GM12878 (cell line): ENCODE data around the gene ANGPTL2. TPM values are rescaled to one million over a fixed set of nuclear protein-coding genes. Genes with fewer than 3 reads are reported as not detected.

ENCODE experiments used
- ATAC-seq: fragments of 200-7000 bp; cut with Tn5 transposase; 3 replicates; pipeline ENCODE4 v1.9.1; 2020; ENCODE audit warnings: mild to moderate bottlenecking, moderate library complexity
- BruUV-seq: library from RNA; stranded (reverse); fragments of 400-500 nt; replicated peaks from 2 replicates; lab custom pipeline; 2021; lab: Mats Ljungman, UMichigan
- CTCF ChIA-PET: fragments of 300-600 bp; sonication (Branson Sonifier 250); formaldehyde crosslinking; extraction: SDS; loops from one replicate; lab custom pipeline; 2021; ENCODE audit warnings: inconsistent platforms; lab: Yijun Ruan, JAX
- POLR2A ChIA-PET: fragments of 350-600 bp; formaldehyde crosslinking; extraction: SDS; loops from one replicate; lab custom pipeline; 2021; ENCODE audit warnings: inconsistent platforms; lab: Charles Lee
- RAD21 ChIA-PET: fragments of 300-600 bp; sonication (Branson Sonifier 250); formaldehyde crosslinking; loops from one replicate; lab custom pipeline; 2023; ENCODE audit warnings: antibody characterized with exemption; ENCODE audit not compliant: unreplicated experiment; lab: Charles Lee
- SMC1A ChIA-PET: fragments of 300-600 bp; sonication (Branson Sonifier 250); formaldehyde crosslinking; loops from one replicate; lab custom pipeline; 2023; ENCODE audit not compliant: unreplicated experiment, uncharacterized antibody; lab: Charles Lee
- DNase-seq: peaks from one replicate; pipeline ENCODE4 v3.0.0-alpha.2; 2011; ENCODE audit warnings: low read depth, low spot score
- FAIRE-seq: peaks from 3 replicates; lab custom pipeline; 2011; peaks lifted over from hg19 to GRCh38; lab: Jason Lieb, UNC
- H2AFZ ChIP-seq: 2 replicates; pipeline ENCODE4 v1.6.0; 2011; ENCODE audit warnings: low read depth, low read length, control low read depth; ENCODE audit not compliant: control insufficient read depth
- H3K27ac ChIP-seq: 2 replicates; pipeline ENCODE4 v1.5.1; 2011; ENCODE audit warnings: control low read depth; ENCODE audit not compliant: control insufficient read depth, insufficient read depth
- H3K27me3 ChIP-seq, 2 experiments: replicated peaks in 1 of 2; 2 replicates each; pipeline versions ENCODE4 v1.6.0 to v1.6.1; 2011; ENCODE audit warnings: low read length in 1 of 2; ENCODE audit not compliant: control insufficient read depth in 2 of 2, insufficient read depth in 2 of 2
- H3K36me3 ChIP-seq, 2 experiments: 2 replicates each; pipeline ENCODE4 v1.5.1; 2011; ENCODE audit warnings: low read length in 1 of 2; ENCODE audit not compliant: control insufficient read depth in 2 of 2, insufficient read depth in 2 of 2
- H3K4me1 ChIP-seq: 2 replicates; pipeline ENCODE4 v1.6.1; 2011; ENCODE audit warnings: mild to moderate bottlenecking, low read length, moderate library complexity, mixed read lengths; ENCODE audit not compliant: control insufficient read depth, insufficient read depth
- H3K4me2 ChIP-seq: 2 replicates; pipeline ENCODE4 v1.6.0; 2011; ENCODE audit warnings: control low read depth; ENCODE audit not compliant: control insufficient read depth, insufficient read depth
- H3K4me3 ChIP-seq: fragments of 200-600 bp; sonication (generic); 2 replicates; pipeline ENCODE4 v1.5.1; 2016
- H3K79me2 ChIP-seq: 2 replicates; pipeline ENCODE4 v1.6.0; 2011; ENCODE audit warnings: low read length; ENCODE audit not compliant: control insufficient read depth, insufficient read depth
- H3K9ac ChIP-seq: 2 replicates; pipeline ENCODE4 v1.8.0; 2011; ENCODE audit warnings: low read length, control low read depth, mixed read lengths; ENCODE audit not compliant: control insufficient read depth, insufficient read depth
- H3K9me3 ChIP-seq: replicated peaks from 3 replicates; pipeline ENCODE4 v1.5.1; 2011; ENCODE audit warnings: mild to moderate bottlenecking, low read length; ENCODE audit not compliant: control insufficient read depth, insufficient read depth
- H4K20me1 ChIP-seq: 2 replicates; pipeline ENCODE4 v1.6.0; 2011; ENCODE audit not compliant: control insufficient read depth, insufficient read depth
- CBFB ChIP-seq: IDR thresholded peaks from 2 replicates; pipeline ENCODE4 v1.6.1; 2016; ENCODE audit warnings: antibody characterized with exemption, low read depth
- EZH2 ChIP-seq: IDR thresholded peaks from 2 replicates; pipeline ENCODE4 v1.6.1; 2012; ENCODE audit warnings: low read depth, mild to moderate bottlenecking, control low read depth, inconsistent platforms, low read length, borderline replicate concordance; ENCODE audit not compliant: control insufficient read depth
- GABPA ChIP-seq: IDR thresholded peaks from 2 replicates; pipeline ENCODE4 v1.6.1; 2014; ENCODE audit warnings: antibody characterized with exemption, low read depth, mild to moderate bottlenecking, inconsistent platforms
- SREBF1 ChIP-seq: IDR thresholded peaks from 2 replicates; pipeline ENCODE4 v1.6.1; 2012; ENCODE audit warnings: mild to moderate bottlenecking, low read length
- STAT1 ChIP-seq: fragments of 450-650 bp; conservative IDR thresholded peaks from 2 replicates; pipeline ENCODE4 v1.6.1; 2014; ENCODE audit warnings: antibody characterized with exemption, mild to moderate bottlenecking
- ZNF207 ChIP-seq: fragments of 450-650 bp; IDR thresholded peaks from 2 replicates; pipeline ENCODE4 v1.6.1; 2014; ENCODE audit warnings: antibody characterized with exemption, mild to moderate bottlenecking, borderline replicate concordance
- ZNF217 ChIP-seq: fragments of 450-650 bp; IDR thresholded peaks from 2 replicates; pipeline ENCODE4 v1.6.1; 2017; ENCODE audit warnings: antibody characterized with exemption, mild to moderate bottlenecking
- WGBS: methylation state at CpG from one replicate; pipeline ENCODE4 v1.1.6; 2016; ENCODE audit warnings: low lambda C conversion rate; ENCODE audit not compliant: insufficient replicate concordance, insufficient coverage; ENCODE audit errors: missing lambda C conversion rate; 5-methylcytosine and 5-hydroxymethylcytosine counted together
- in situ Hi-C: fragments of 300-500 bp; cut with MboI; formaldehyde crosslinking; loops from 9 replicates; pipeline ENCODE4 v1.14.3; 2018; ENCODE audit warnings: mixed read lengths
- intact Hi-C: fragments of 100-400 bp; cut with micrococcal nuclease; formaldehyde crosslinking; loops from one replicate; pipeline ENCODE4 v1.14.2; 2022; ENCODE audit not compliant: unreplicated experiment
- polyA plus RNA-seq, 11 experiments: library from polyadenylated mRNA; depleted of rRNA in 4 of 11; unstranded in 6 of 11; stranded (reverse) in 5 of 11; fragments of >200 nt; fragmentation: Nextera tagmentation in 4 of 11; fragmentation: Illumina TruSeq in 1 of 11; extraction: Ambion mirVana in 4 of 11; extraction: Trizol in 1 of 11; gene quantifications; 1 replicate in 1 of 11; 2 replicates in 10 of 11; pipeline versions ENCODE4 v1.2.1 to v1.2.3, GENCODE V29; 2011 to 2016; ENCODE audit warnings: inconsistent platforms in 2 of 11, missing spikeins in 2 of 11, low read depth in 1 of 11
- total RNA-seq, 4 experiments: library from RNA; depleted of rRNA in 3 of 4; stranded (reverse); fragments of >200 nt in 3 of 4; fragmentation: Illumina TruSeq in 1 of 4; extraction: Trizol in 1 of 4; gene quantifications; 2 replicates each; pipeline versions ENCODE4 v1.2.1 to v1.2.3, GENCODE V29; 2013 to 2021
- TF ChIP-seq, protein P1 (sequence below): fragments of 150-350 bp; IDR thresholded peaks from 2 replicates; pipeline ENCODE4 v1.6.1; 2014; ENCODE audit warnings: mild to moderate bottlenecking, low read depth, low read length

The ANGPTL2 gene
- total and polyA plus RNA-seq, 10 of the 15 experiments (the other 5 are each of a cell fraction or from before 2014, with no cell fraction given): 0.13 to 2.6 (median 0.82) TPM; not detected in 1

- Histone ChIP-seq H3K4me2 (no peak overlapping the region), H3K9me3 (no peaks in the 10 kb centered on the region), H3K4me3 (no peak overlapping the region), H4K20me1 (no peaks in the 10 kb centered on the region), H3K4me1 (peaks cover 5% of the 10 kb centered on the region), H3K9ac (no peak overlapping the region), H2AFZ (no peak overlapping the region), H3K27me3 (no peaks in the 10 kb centered on the region), H3K27ac (no peak overlapping the region), H3K79me2 (no peaks in the 10 kb centered on the region), H3K36me3 (no peaks in the 10 kb centered on the region; a peak in 1 of 4 replicates)
- ChIA-PET POLR2A (interaction anchor here (1.3 to 4.4 kb wide), 5 partner anchors 54 to 137 kb away, joined by 3 to 38 read pairs (median 5); no protein-coding TSS in a partner anchor), CTCF (interaction anchor here (1.4 to 3.2 kb wide), 3 partner anchors 54 to 122 kb away, joined by 3 to 13 read pairs (median 8); no protein-coding TSS in a partner anchor), SMC1A (interaction anchor here (0.9 to 9.2 kb wide), 13 partner anchors 7 to 137 kb away, joined by 3 to 92 read pairs (median 11); no protein-coding TSS in a partner anchor), RAD21 (interaction anchor here (0.8 to 6.2 kb wide), 10 partner anchors 13 to 122 kb away, joined by 3 to 72 read pairs (median 22); no protein-coding TSS in a partner anchor)
- DNase-seq: no peak
- ATAC-seq: no peak
- no TSS peak for BruUV-seq
- TF ChIP-seq ZNF217 (no peak), STAT1 (no peak), EZH2 (no peak), ZNF207 (no peak), CBFB (no peak), SREBF1 (no peak), GABPA (no peak)
- TF ChIP-seq, protein P1, sequence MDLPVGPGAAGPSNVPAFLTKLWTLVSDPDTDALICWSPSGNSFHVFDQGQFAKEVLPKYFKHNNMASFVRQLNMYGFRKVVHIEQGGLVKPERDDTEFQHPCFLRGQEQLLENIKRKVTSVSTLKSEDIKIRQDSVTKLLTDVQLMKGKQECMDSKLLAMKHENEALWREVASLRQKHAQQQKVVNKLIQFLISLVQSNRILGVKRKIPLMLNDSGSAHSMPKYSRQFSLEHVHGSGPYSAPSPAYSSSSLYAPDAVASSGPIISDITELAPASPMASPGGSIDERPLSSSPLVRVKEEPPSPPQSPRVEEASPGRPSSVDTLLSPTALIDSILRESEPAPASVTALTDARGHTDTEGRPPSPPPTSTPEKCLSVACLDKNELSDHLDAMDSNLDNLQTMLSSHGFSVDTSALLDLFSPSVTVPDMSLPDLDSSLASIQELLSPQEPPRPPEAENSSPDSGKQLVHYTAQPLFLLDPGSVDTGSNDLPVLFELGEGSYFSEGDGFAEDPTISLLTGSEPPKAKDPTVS: no peak
- WGBS: 93% methylated on average over 3 of the region's 3 CpGs
- intact Hi-C loops (no loop called here), in situ Hi-C loops (no loop called here)
- no peak for FAIRE-seq
Measured at GRCh38 chr9:127061411-127061810, 61.0 kb downstream of the ANGPTL2 start.
